K562 (cell line): ENCODE results near the gene LARP4B. TPM values are rescaled to one million over a fixed set of nuclear protein-coding genes. Genes with fewer than 3 reads are reported as not detected.

Source experiments
- CHD7 ChIP-seq: fragments of 200-600 bp; sonication (generic); IDR thresholded peaks from one replicate; pipeline ENCODE4 v1.6.1; 2012; ENCODE audit warnings: mild to moderate bottlenecking, low read depth, low read length, inconsistent platforms
- CREM ChIP-seq: IDR thresholded peaks from 2 replicates; pipeline ENCODE4 v1.6.1; 2014; ENCODE audit warnings: antibody characterized with exemption, low read depth
- GABPB2 ChIP-seq: fragments of 250-450 bp; sonication (Bioruptor Pico); conservative IDR thresholded peaks from 2 replicates; pipeline ENCODE4 v1.5.1; 2021; ENCODE audit warnings: mild to moderate bottlenecking
- HDAC6 ChIP-seq: IDR thresholded peaks from 2 replicates; pipeline ENCODE4 v1.6.1; 2012; ENCODE audit warnings: low read depth, mild to moderate bottlenecking, control low read depth, inconsistent platforms, low read length, moderate library complexity
- HMG20A ChIP-seq: fragments of 450-650 bp; formaldehyde crosslinking; conservative IDR thresholded peaks from 2 replicates; pipeline ENCODE4 v1.4.0; 2020; ENCODE audit warnings: mild to moderate bottlenecking, mixed read lengths
- PTTG1 ChIP-seq: fragments of 450-650 bp; IDR thresholded peaks from 2 replicates; pipeline ENCODE4 v1.6.1; 2016; ENCODE audit warnings: low read depth, mild to moderate bottlenecking, missing genetic modification characterization, missing compliant biosample characterization
- SUPT5H ChIP-seq: fragments of 450-650 bp; IDR thresholded peaks from 2 replicates; pipeline ENCODE4 v1.6.1; 2016
- TAF15 ChIP-seq: fragments of 200-400 bp; formaldehyde crosslinking; IDR thresholded peaks from 2 replicates; pipeline ENCODE4 v1.6.1; 2017; ENCODE audit warnings: mild to moderate bottlenecking, low read depth, low read length, moderate library complexity
- TFAP4 ChIP-seq: sonication (generic); formaldehyde crosslinking; IDR thresholded peaks from 2 replicates; pipeline ENCODE4 v1.8.0; 2022; ENCODE audit warnings: missing genetic modification reagents, mild to moderate bottlenecking, moderate library complexity, borderline replicate concordance
- ZFP91 ChIP-seq: sonication (generic); formaldehyde crosslinking; IDR thresholded peaks from 2 replicates; pipeline ENCODE4 v1.8.0; 2022; ENCODE audit warnings: mild to moderate bottlenecking, missing genetic modification reagents
- ZNF444 ChIP-seq: fragments of 250-450 bp; sonication (Bioruptor Pico); IDR thresholded peaks from 2 replicates; pipeline ENCODE4 v1.4.0; 2020; ENCODE audit warnings: mild to moderate bottlenecking, moderate library complexity
- ZNF780A ChIP-seq: fragments of 250-450 bp; sonication (Bioruptor Pico); IDR thresholded peaks from 2 replicates; pipeline ENCODE4 v1.5.0; 2021; ENCODE audit warnings: mild to moderate bottlenecking
- polyA plus RNA-seq, 8 experiments: library from polyadenylated mRNA; depleted of rRNA in 4 of 8; stranded (reverse) in 5 of 8; unstranded in 3 of 8; fragments of >200 nt; fragmentation: Nextera tagmentation in 2 of 8; fragmentation: Illumina TruSeq in 1 of 8; extraction: Ambion mirVana in 2 of 8; extraction: Trizol in 1 of 8; gene quantifications; 2 replicates each; pipeline versions ENCODE4 v1.2.1 to v1.2.3, GENCODE V29; 2011 to 2014; ENCODE audit warnings: inconsistent platforms in 1 of 8, missing spikeins in 1 of 8
- total RNA-seq, 7 experiments: library from RNA; depleted of rRNA in 6 of 7; stranded (reverse); fragments of >200 nt in 6 of 7; fragmentation: Illumina TruSeq in 2 of 7; extraction: Trizol in 2 of 7; gene quantifications; 2 replicates each; pipeline versions ENCODE4 v1.2.1 to v1.2.3, GENCODE V29; 2011 to 2021; ENCODE audit warnings: low replicate concordance in 1 of 7

LARP4B gene
- total and polyA plus RNA-seq, 9 of the 15 experiments (the other 6 are each of a cell fraction or from before 2014, with no cell fraction given): 11.8 to 130 (median 42.6) TPM

GRCh38 chr10:931326-932318, at the start of gene LARP4B (continued):
- TF ChIP-seq TAF15 (no peak), TFAP4 (CRISPR knock-in tag) (peak; percentile 40; the same call in 1 of the 2 replicates), ZFP91 (no peak), CHD7 (no peak), PTTG1 (tag) (no peak), CREM (peak; percentile 88), ZNF780A (no peak), GABPB2 (no peak), HMG20A (CRISPR knock-in tag) (no peak), HDAC6 (no peak), SUPT5H (peak; percentile 58; the same call in 1 of the 2 replicates), ZNF444 (CRISPR knock-in tag) (no peak)
